ENCODE results near the gene C16orf78.

The C16orf78 gene

GRCh38 chr16:49409121-49409520 lies 35.5 kb downstream of the C16orf78 start:
- H3K9ac ChIP-seq (ENCODE audit: low read length), result no peak overlapping the region

GRCh38 chr16:49410226-49410625 lies 36.6 kb downstream of the C16orf78 start:
- WGBS (ENCODE audit: extremely low coverage, insufficient coverage, insufficient read length), result no CpG with 5 or more reads among the region's 3 CpGs
- Histone ChIP-seq H3K4me2 (ENCODE audit: low read length) (no peak overlapping the region), H3K9me3 (ENCODE audit: insufficient read depth, low read depth, low read length) (peaks cover 2% of the 10 kb centered on the region), H4K91ac (ENCODE audit: low read depth, low read length) (no peak overlapping the region), H3K18ac (ENCODE audit: low read length) (no peak overlapping the region), H3K4me3 (ENCODE audit: low read depth, low read length) (no peak overlapping the region), H3K36me3 (ENCODE audit: control insufficient read depth in 1 of 2, insufficient read depth in 2 of 2, low read length in 2 of 2) (no peaks in the 10 kb centered on the region), H2AK5ac (ENCODE audit: low read length) (no peak overlapping the region), H3K79me1 (ENCODE audit: low read length) (no peaks in the 10 kb centered on the region), H4K8ac (ENCODE audit: low read depth, low read length) (no peak overlapping the region), H2AFZ (ENCODE audit: insufficient read depth, low read length, poor library complexity) (no peak overlapping the region), H3K4me1 (ENCODE audit: control insufficient read depth in 1 of 2, insufficient read depth in 2 of 2, low read length in 2 of 2) (no peaks in the 10 kb centered on the region), H3K14ac (ENCODE audit: low read length) (no peak overlapping the region), H3K27ac (ENCODE audit: low read depth, low read length) (no peak overlapping the region), H3K27me3 (ENCODE audit: insufficient read depth, low read length) (no peaks in the 10 kb centered on the region), H4K12ac (ENCODE audit: low read depth, low read length) (no peak overlapping the region), H3K79me2 (ENCODE audit: control insufficient read depth, insufficient read depth, low read length, poor library complexity) (no peaks in the 10 kb centered on the region), H3K9ac (ENCODE audit: low read length) (no peak overlapping the region), H2BK120ac (ENCODE audit: insufficient read depth, low read length, poor library complexity) (no peak overlapping the region), H2BK5ac (ENCODE audit: low read depth, low read length, poor library complexity) (no peak overlapping the region), H3K4ac (ENCODE audit: low read depth, low read length) (no peak overlapping the region), H3K23ac (ENCODE audit: low read length) (no peak overlapping the region), H2BK12ac (ENCODE audit: low read length) (no peak overlapping the region)
- DNase-seq, result no peak

More at GRCh38 chr16:49409121-49409520, 35.5 kb downstream of the C16orf78 start:
- no peak overlapping the region for H4K12ac ChIP-seq (ENCODE audit: low read depth, low read length)
- no peaks in the 10 kb centered on the region for H3K4me1 ChIP-seq (ENCODE audit: control insufficient read depth in 1 of 2, insufficient read depth in 2 of 2, low read length in 2 of 2)
- H3K18ac ChIP-seq (ENCODE audit: low read length), result no peak overlapping the region
- H2BK5ac ChIP-seq (ENCODE audit: low read depth, low read length, poor library complexity), result no peak overlapping the region
- H3K14ac ChIP-seq (ENCODE audit: low read length), result no peak overlapping the region
- no peak overlapping the region for H3K4me3 ChIP-seq (ENCODE audit: low read depth, low read length)
- no peak overlapping the region for H4K8ac ChIP-seq (ENCODE audit: low read depth, low read length)
- no peak overlapping the region for H2AK5ac ChIP-seq (ENCODE audit: low read length)
- no peak overlapping the region for H3K23ac ChIP-seq (ENCODE audit: low read length)
- H2BK120ac ChIP-seq (ENCODE audit: insufficient read depth, low read length, poor library complexity), result no peak overlapping the region
- peaks cover 2% of the 10 kb centered on the region for H3K9me3 ChIP-seq (ENCODE audit: insufficient read depth, low read depth, low read length)
- H3K4me2 ChIP-seq (ENCODE audit: low read length), result no peak overlapping the region
- H2BK12ac ChIP-seq (ENCODE audit: low read length), result no peak overlapping the region
- no peaks in the 10 kb centered on the region for H3K27me3 ChIP-seq (ENCODE audit: insufficient read depth, low read length)
- no peaks in the 10 kb centered on the region for H3K79me2 ChIP-seq (ENCODE audit: control insufficient read depth, insufficient read depth, low read length, poor library complexity)
- whole genome bisulfite sequencing (ENCODE audit: extremely low coverage, insufficient coverage, insufficient read length), result no CpG with 5 or more reads among the region's 2 CpGs
- no peaks in the 10 kb centered on the region for H3K36me3 ChIP-seq (ENCODE audit: control insufficient read depth in 1 of 2, insufficient read depth in 2 of 2, low read length in 2 of 2)
- H3K4ac ChIP-seq (ENCODE audit: low read depth, low read length), result no peak overlapping the region
- DNase-seq, result no peak
- H3K79me1 ChIP-seq (ENCODE audit: low read length), result no peaks in the 10 kb centered on the region
- H3K27ac ChIP-seq (ENCODE audit: low read depth, low read length), result no peak overlapping the region
- no peak overlapping the region for H2AFZ ChIP-seq (ENCODE audit: insufficient read depth, low read length, poor library complexity)
- H4K91ac ChIP-seq (ENCODE audit: low read depth, low read length), result no peak overlapping the region

- Histone ChIP-seq H4K91ac (ENCODE audit: low read depth, low read length) (no peak overlapping the region), H2AFZ (ENCODE audit: insufficient read depth, low read length, poor library complexity) (no peak overlapping the region), H2BK120ac (ENCODE audit: insufficient read depth, low read length, poor library complexity) (no peak overlapping the region), H3K79me2 (ENCODE audit: control insufficient read depth, insufficient read depth, low read length, poor library complexity) (no peaks in the 10 kb centered on the region), H3K9me3 (ENCODE audit: insufficient read depth, low read depth, low read length) (peaks cover 2% of the 10 kb centered on the region), H4K12ac (ENCODE audit: low read depth, low read length) (no peak overlapping the region), H2BK12ac (ENCODE audit: low read length) (no peak overlapping the region), H3K27me3 (ENCODE audit: insufficient read depth, low read length) (no peaks in the 10 kb centered on the region), H3K27ac (ENCODE audit: low read depth, low read length) (no peak overlapping the region), H2BK5ac (ENCODE audit: low read depth, low read length, poor library complexity) (no peak overlapping the region), H3K4me1 (ENCODE audit: control insufficient read depth in 1 of 2, insufficient read depth in 2 of 2, low read length in 2 of 2) (no peaks in the 10 kb centered on the region), H3K14ac (ENCODE audit: low read length) (no peak overlapping the region), H3K36me3 (ENCODE audit: control insufficient read depth in 1 of 2, insufficient read depth in 2 of 2, low read length in 2 of 2) (no peaks in the 10 kb centered on the region), H3K9ac (ENCODE audit: low read length) (no peak overlapping the region), H3K23ac (ENCODE audit: low read length) (no peak overlapping the region), H2AK5ac (ENCODE audit: low read length) (no peak overlapping the region), H3K4me2 (ENCODE audit: low read length) (no peak overlapping the region), H3K4ac (ENCODE audit: low read depth, low read length) (no peak overlapping the region), H4K8ac (ENCODE audit: low read depth, low read length) (no peak overlapping the region), H3K79me1 (ENCODE audit: low read length) (no peaks in the 10 kb centered on the region), H3K4me3 (ENCODE audit: low read depth, low read length) (no peak overlapping the region), H3K18ac (ENCODE audit: low read length) (no peak overlapping the region)
- no peak for DNase-seq
- WGBS (ENCODE audit: extremely low coverage, insufficient coverage, insufficient read length), result no CpG with 5 or more reads among the region's 11 CpGs
Observed at GRCh38 chr16:49411121-49411970, 37.7 kb downstream of the C16orf78 start.

GRCh38 chr16:49414671-49415070 lies 41.1 kb downstream of the C16orf78 start:
- DNase-seq, result no peak
- Histone ChIP-seq H2BK5ac (ENCODE audit: low read depth, low read length, poor library complexity) (no peak overlapping the region), H2AK5ac (ENCODE audit: low read length) (no peak overlapping the region), H3K9ac (ENCODE audit: low read length) (no peak overlapping the region), H3K27me3 (ENCODE audit: insufficient read depth, low read length) (no peaks in the 10 kb centered on the region), H4K12ac (ENCODE audit: low read depth, low read length) (no peak overlapping the region), H4K8ac (ENCODE audit: low read depth, low read length) (no peak overlapping the region), H3K14ac (ENCODE audit: low read length) (no peak overlapping the region), H3K4me1 (ENCODE audit: control insufficient read depth in 1 of 2, insufficient read depth in 2 of 2, low read length in 2 of 2) (no peaks in the 10 kb centered on the region), H2BK12ac (ENCODE audit: low read length) (no peak overlapping the region), H3K36me3 (ENCODE audit: control insufficient read depth in 1 of 2, insufficient read depth in 2 of 2, low read length in 2 of 2) (no peaks in the 10 kb centered on the region), H3K27ac (ENCODE audit: low read depth, low read length) (no peak overlapping the region), H3K18ac (ENCODE audit: low read length) (no peak overlapping the region), H3K9me3 (ENCODE audit: insufficient read depth, low read depth, low read length) (no peaks in the 10 kb centered on the region), H3K4ac (ENCODE audit: low read depth, low read length) (no peak overlapping the region), H3K4me2 (ENCODE audit: low read length) (no peak overlapping the region), H4K91ac (ENCODE audit: low read depth, low read length) (no peak overlapping the region), H3K79me1 (ENCODE audit: low read length) (no peaks in the 10 kb centered on the region), H3K79me2 (ENCODE audit: control insufficient read depth, insufficient read depth, low read length, poor library complexity) (no peaks in the 10 kb centered on the region), H3K4me3 (ENCODE audit: low read depth, low read length) (no peak overlapping the region), H2AFZ (ENCODE audit: insufficient read depth, low read length, poor library complexity) (no peak overlapping the region), H2BK120ac (ENCODE audit: insufficient read depth, low read length, poor library complexity) (no peak overlapping the region), H3K23ac (ENCODE audit: low read length) (no peak overlapping the region)
- no CpG with 5 or more reads among the region's 15 CpGs for WGBS (ENCODE audit: extremely low coverage, insufficient coverage, insufficient read length)
